HEK293T (cell line): Measurements from ENCODE around the gene CYP4B1.

Experiments
- ARNT ChIP-seq: fragments of 450-650 bp; IDR thresholded peaks from 2 replicates; pipeline ENCODE4 v1.6.1; 2017; ENCODE audit warnings: mild to moderate bottlenecking
- BHLHE40 ChIP-seq: fragments of 450-650 bp; IDR thresholded peaks from 2 replicates; pipeline ENCODE4 v1.6.1; 2016; ENCODE audit warnings: mild to moderate bottlenecking, moderate library complexity, borderline replicate concordance
- CTBP1 ChIP-seq: fragments of 450-650 bp; IDR thresholded peaks from 2 replicates; pipeline ENCODE4 v1.6.1; 2016; ENCODE audit warnings: borderline replicate concordance
- ELF4 ChIP-seq: fragments of 450-650 bp; IDR thresholded peaks from 2 replicates; pipeline ENCODE4 v1.6.1; 2017; ENCODE audit warnings: antibody characterized with exemption
- FOXK2 ChIP-seq: fragments of 450-650 bp; IDR thresholded peaks from 2 replicates; pipeline ENCODE4 v1.6.1; 2016; ENCODE audit warnings: mild to moderate bottlenecking
- FOXM1 ChIP-seq: fragments of 450-650 bp; IDR thresholded peaks from 2 replicates; pipeline ENCODE4 v1.6.1; 2017; ENCODE audit warnings: mild to moderate bottlenecking, borderline replicate concordance
- HDGF ChIP-seq: fragments of 450-650 bp; IDR thresholded peaks from 2 replicates; pipeline ENCODE4 v1.6.1; 2017; ENCODE audit warnings: antibody characterized with exemption, borderline replicate concordance
- L3MBTL2 ChIP-seq: fragments of 450-650 bp; conservative IDR thresholded peaks from 2 replicates; pipeline ENCODE4 v1.6.1; 2016; ENCODE audit warnings: mild to moderate bottlenecking
- LEF1 ChIP-seq: fragments of 450-650 bp; IDR thresholded peaks from 2 replicates; pipeline ENCODE4 v1.6.1; 2017; ENCODE audit warnings: mild to moderate bottlenecking, borderline replicate concordance
- PKNOX1 ChIP-seq: fragments of 450-650 bp; IDR thresholded peaks from 2 replicates; pipeline ENCODE4 v1.6.1; 2016
- SP1 ChIP-seq: fragments of 450-650 bp; IDR thresholded peaks from 2 replicates; pipeline ENCODE4 v1.6.1; 2017
- TARDBP ChIP-seq: fragments of 450-650 bp; IDR thresholded peaks from 2 replicates; pipeline ENCODE4 v1.6.1; 2016
- ZNF384 ChIP-seq: fragments of 450-650 bp; IDR thresholded peaks from 2 replicates; pipeline ENCODE4 v1.6.1; 2016

- TF ChIP-seq FOXM1 (no peak), ELF4 (no peak), BHLHE40 (no peak), L3MBTL2 (no peak), ARNT (no peak), CTBP1 (no peak), HDGF (no peak), ZNF384 (no peak), LEF1 (no peak), PKNOX1 (no peak), SP1 (no peak), FOXK2 (no peak), TARDBP (no peak)
These were observed 2.6 kb downstream of the CYP4B1 start for GRCh38 chr1:46801323-46802055.
